ENCODE measurements around the gene INO80D.

GRCh38 chr2:206054952-206055351, 31.0 kb downstream of the INO80D start:
- TF ChIP-seq, protein P1, sequence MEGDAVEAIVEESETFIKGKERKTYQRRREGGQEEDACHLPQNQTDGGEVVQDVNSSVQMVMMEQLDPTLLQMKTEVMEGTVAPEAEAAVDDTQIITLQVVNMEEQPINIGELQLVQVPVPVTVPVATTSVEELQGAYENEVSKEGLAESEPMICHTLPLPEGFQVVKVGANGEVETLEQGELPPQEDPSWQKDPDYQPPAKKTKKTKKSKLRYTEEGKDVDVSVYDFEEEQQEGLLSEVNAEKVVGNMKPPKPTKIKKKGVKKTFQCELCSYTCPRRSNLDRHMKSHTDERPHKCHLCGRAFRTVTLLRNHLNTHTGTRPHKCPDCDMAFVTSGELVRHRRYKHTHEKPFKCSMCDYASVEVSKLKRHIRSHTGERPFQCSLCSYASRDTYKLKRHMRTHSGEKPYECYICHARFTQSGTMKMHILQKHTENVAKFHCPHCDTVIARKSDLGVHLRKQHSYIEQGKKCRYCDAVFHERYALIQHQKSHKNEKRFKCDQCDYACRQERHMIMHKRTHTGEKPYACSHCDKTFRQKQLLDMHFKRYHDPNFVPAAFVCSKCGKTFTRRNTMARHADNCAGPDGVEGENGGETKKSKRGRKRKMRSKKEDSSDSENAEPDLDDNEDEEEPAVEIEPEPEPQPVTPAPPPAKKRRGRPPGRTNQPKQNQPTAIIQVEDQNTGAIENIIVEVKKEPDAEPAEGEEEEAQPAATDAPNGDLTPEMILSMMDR (IDR thresholded peaks at IDR 0.05) = no peak
- TF ChIP-seq POLR2A (IDR thresholded peaks at IDR 0.05) = no peak

Data from heart left ventricle (tissue), 13 donors.